Measurements from ENCODE around the gene GPER1.
A peak's percentile ranks its signal among the peaks of the same experiment; 100 is the strongest.

The GPER1 gene

GRCh38 chr7:1103789-1104515 is 16.0 kb downstream of the GPER1 start:
- no peak for DNase-seq (ENCODE audit: low spot score)
- no peak for TF ChIP-seq CTCF (IDR thresholded peaks at IDR 0.05; ENCODE audit: borderline replicate concordance, control extremely low read depth, extremely low read depth, insufficient read depth, missing control alignments)
- in situ Hi-C loops (cut with MboI; ENCODE audit: low sequenced_read_pairs, unreplicated experiment): no loop called here

DNA sequence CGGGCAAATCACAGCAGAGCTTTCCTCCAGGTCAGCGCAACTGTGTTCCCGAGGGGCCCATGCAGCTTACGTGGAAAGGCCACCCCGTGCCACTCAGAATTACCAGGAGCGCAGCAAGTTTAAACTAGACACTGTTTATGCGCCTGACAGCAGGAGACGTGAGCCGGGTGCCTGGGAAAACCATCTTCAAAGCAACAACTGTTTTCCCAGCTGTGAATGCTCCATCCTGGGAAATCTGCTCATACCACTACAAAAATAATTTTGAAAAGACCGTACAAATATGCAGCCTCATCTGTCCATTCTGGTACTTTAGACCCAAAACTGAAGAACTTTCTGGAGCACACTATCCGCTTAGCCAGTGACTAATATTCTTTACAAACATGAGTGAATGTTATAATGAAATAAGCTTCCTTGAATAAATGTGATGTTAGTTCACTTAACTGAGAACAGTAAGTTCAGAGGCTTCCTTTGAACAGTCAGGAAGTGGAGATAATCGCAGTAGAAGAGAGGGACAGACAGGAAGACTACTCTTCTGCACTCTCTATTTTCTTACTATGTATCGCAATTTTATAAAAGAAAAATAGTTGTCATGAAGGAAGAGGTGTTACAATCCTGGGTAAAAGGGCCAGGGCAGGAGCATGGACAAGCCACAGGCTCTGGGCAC is 16.7 kb downstream of the GPER1 start:
- in situ Hi-C loops (cut with MboI; ENCODE audit: low sequenced_read_pairs, unreplicated experiment): no loop called here
- TF ChIP-seq CTCF (IDR thresholded peaks at IDR 0.05; ENCODE audit: borderline replicate concordance, control extremely low read depth, extremely low read depth, insufficient read depth, missing control alignments): no peak
- DNase-seq (ENCODE audit: low spot score): no peak

GRCh38 chr7:1105189-1105588 is 17.3 kb downstream of the GPER1 start:
- in situ Hi-C loops (cut with MboI; ENCODE audit: low sequenced_read_pairs, unreplicated experiment): no loop called here
- peak; percentile 81 for DNase-seq (ENCODE audit: low spot score)
- TF ChIP-seq CTCF (IDR thresholded peaks at IDR 0.05; ENCODE audit: borderline replicate concordance, control extremely low read depth, extremely low read depth, insufficient read depth, missing control alignments): no peak

DNA sequence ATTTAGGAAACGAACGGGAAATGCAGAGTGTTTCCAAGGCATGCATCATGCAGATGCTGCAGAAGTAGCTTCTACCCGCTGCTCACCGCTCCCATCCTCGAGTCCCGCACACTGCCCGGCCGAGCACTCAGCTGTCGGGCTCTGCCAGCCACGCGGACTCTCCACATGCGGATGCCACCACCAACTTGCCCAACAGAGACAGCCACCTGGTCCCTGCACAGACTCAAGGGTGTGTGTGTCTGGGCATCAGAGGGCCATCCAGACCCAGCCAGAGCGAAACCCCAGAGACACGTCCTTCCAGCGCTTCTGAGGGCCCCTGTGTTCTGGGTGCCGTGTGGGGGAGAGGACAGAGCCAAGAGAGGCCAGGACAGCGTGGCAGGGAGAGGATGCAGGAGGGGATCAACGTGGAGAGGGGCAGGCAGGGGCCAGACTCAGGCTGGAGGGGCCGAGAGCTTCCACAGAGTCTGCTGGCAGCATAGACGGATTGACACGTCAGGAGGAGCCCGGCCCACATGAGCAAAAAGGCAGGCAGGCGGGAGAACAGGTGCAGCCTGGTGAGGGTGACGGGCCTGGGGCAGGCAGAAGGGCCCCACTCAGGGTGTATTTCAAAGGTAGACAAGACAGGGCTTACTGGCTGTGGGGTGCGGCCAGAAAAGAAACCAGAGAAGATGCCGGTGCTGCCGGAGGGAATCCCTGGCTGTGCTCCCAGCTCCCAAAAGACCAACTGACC is 18.3 kb downstream of the GPER1 start:
- in situ Hi-C loops (cut with MboI; ENCODE audit: low sequenced_read_pairs, unreplicated experiment): no loop called here
- no peak for DNase-seq (ENCODE audit: low spot score)
- no peak for TF ChIP-seq CTCF (IDR thresholded peaks at IDR 0.05; ENCODE audit: borderline replicate concordance, control extremely low read depth, extremely low read depth, insufficient read depth, missing control alignments)

DNA sequence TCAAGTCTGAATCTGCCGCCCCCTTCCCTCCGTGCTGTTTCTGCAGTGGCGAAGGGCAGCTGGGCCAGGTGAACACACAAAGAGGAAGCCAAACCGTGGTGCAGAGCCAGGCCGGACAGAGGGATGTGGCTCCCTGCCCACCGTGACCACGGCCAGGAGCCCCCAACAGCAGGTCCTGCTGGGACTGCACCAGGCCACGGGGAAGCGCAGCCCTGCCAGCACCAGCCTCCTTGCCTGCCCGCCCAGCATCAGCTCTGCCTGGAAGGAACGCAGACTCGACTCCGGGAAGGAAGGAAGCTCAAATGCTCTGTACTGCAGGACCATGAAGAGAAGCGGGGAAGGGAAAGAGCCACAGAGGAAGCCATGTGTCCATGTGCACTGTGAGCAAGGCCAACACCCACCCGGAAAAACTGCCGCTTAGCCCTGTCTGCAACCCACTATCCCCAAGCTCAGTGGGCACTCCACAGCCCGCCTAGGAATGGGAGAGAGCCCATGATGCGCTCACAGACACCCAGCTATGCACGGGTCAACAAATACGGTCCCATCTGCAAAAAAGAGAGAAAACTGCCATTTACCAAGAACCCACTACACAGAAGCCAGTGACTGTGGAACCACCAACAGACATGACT is 19.0 kb downstream of the GPER1 start:
- no peak for DNase-seq (ENCODE audit: low spot score)
- no peak for TF ChIP-seq CTCF (IDR thresholded peaks at IDR 0.05; ENCODE audit: borderline replicate concordance, control extremely low read depth, extremely low read depth, insufficient read depth, missing control alignments)
- in situ Hi-C loops (cut with MboI; ENCODE audit: low sequenced_read_pairs, unreplicated experiment): no loop called here

GRCh38 chr7:1108264-1108920 is 20.5 kb downstream of the GPER1 start:
- in situ Hi-C loops (cut with MboI; ENCODE audit: low sequenced_read_pairs, unreplicated experiment): no loop called here
- TF ChIP-seq CTCF (IDR thresholded peaks at IDR 0.05; ENCODE audit: borderline replicate concordance, control extremely low read depth, extremely low read depth, insufficient read depth, missing control alignments): no peak
- DNase-seq (ENCODE audit: low spot score): no peak

Measured in GM13976 (cell line).